Measurements from ENCODE around the gene IGFBP3. TPM values are rescaled to one million over a fixed set of nuclear protein-coding genes. Genes with fewer than 3 reads are reported as not detected.
A peak's percentile ranks its signal among the peaks of the same experiment; 100 is the strongest.

Gene IGFBP3
- total and polyA plus RNA-seq, 2 of the 13 experiments (the other 11 are each of a cell fraction or from before 2014, with no cell fraction given): 57.5 TPM; not detected in 1

DNA sequence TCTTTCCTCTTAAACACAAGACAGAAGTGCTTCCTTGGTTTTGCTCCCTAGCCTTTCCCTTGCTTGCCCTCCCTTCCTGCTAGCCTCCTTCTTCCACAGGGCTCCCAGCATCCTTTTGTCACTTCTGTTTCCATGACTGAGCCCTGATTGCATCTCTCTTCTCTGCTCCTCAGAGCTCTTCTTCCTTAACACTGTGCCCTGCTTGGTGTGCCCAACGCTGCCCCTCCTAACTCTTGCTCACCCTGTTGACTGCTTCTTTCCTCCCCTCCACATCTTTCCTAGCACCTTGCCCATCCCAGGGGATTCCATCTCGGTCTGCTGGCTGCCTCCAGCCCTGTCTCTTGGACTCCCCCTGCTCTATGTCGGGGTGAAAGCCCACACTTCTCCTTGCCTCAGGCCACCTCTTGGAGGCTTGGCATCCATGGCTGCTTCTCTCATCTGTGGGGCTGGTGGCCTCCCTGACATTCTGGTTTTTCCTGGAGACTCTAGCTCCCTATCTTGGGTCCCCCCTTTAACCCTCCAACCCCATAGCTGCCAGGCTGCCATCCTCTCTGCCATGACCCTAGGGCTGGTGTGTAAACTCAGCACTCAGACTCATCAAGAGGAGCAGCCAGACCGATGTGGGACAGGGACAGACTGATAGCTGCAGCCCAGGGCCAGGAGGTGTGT, 26.9 kb downstream of the IGFBP3 start (continued):
- TF ChIP-seq, protein P1, sequence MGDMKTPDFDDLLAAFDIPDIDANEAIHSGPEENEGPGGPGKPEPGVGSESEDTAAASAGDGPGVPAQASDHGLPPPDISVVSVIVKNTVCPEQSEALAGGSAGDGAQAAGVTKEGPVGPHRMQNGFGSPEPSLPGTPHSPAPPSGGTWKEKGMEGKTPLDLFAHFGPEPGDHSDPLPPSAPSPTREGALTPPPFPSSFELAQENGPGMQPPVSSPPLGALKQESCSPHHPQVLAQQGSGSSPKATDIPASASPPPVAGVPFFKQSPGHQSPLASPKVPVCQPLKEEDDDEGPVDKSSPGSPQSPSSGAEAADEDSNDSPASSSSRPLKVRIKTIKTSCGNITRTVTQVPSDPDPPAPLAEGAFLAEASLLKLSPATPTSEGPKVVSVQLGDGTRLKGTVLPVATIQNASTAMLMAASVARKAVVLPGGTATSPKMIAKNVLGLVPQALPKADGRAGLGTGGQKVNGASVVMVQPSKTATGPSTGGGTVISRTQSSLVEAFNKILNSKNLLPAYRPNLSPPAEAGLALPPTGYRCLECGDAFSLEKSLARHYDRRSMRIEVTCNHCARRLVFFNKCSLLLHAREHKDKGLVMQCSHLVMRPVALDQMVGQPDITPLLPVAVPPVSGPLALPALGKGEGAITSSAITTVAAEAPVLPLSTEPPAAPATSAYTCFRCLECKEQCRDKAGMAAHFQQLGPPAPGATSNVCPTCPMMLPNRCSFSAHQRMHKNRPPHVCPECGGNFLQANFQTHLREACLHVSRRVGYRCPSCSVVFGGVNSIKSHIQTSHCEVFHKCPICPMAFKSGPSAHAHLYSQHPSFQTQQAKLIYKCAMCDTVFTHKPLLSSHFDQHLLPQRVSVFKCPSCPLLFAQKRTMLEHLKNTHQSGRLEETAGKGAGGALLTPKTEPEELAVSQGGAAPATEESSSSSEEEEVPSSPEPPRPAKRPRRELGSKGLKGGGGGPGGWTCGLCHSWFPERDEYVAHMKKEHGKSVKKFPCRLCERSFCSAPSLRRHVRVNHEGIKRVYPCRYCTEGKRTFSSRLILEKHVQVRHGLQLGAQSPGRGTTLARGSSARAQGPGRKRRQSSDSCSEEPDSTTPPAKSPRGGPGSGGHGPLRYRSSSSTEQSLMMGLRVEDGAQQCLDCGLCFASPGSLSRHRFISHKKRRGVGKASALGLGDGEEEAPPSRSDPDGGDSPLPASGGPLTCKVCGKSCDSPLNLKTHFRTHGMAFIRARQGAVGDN (CRISPR knock-in tag; IDR thresholded peaks at IDR 0.05): peak; percentile 77
- 0 out of 2 replicates have a peak, but pooled peaks have one; percentile 37 for TF ChIP-seq BCL3 (CRISPR knock-in tag; IDR thresholded peaks at IDR 0.05)
- TF ChIP-seq, protein P2, sequence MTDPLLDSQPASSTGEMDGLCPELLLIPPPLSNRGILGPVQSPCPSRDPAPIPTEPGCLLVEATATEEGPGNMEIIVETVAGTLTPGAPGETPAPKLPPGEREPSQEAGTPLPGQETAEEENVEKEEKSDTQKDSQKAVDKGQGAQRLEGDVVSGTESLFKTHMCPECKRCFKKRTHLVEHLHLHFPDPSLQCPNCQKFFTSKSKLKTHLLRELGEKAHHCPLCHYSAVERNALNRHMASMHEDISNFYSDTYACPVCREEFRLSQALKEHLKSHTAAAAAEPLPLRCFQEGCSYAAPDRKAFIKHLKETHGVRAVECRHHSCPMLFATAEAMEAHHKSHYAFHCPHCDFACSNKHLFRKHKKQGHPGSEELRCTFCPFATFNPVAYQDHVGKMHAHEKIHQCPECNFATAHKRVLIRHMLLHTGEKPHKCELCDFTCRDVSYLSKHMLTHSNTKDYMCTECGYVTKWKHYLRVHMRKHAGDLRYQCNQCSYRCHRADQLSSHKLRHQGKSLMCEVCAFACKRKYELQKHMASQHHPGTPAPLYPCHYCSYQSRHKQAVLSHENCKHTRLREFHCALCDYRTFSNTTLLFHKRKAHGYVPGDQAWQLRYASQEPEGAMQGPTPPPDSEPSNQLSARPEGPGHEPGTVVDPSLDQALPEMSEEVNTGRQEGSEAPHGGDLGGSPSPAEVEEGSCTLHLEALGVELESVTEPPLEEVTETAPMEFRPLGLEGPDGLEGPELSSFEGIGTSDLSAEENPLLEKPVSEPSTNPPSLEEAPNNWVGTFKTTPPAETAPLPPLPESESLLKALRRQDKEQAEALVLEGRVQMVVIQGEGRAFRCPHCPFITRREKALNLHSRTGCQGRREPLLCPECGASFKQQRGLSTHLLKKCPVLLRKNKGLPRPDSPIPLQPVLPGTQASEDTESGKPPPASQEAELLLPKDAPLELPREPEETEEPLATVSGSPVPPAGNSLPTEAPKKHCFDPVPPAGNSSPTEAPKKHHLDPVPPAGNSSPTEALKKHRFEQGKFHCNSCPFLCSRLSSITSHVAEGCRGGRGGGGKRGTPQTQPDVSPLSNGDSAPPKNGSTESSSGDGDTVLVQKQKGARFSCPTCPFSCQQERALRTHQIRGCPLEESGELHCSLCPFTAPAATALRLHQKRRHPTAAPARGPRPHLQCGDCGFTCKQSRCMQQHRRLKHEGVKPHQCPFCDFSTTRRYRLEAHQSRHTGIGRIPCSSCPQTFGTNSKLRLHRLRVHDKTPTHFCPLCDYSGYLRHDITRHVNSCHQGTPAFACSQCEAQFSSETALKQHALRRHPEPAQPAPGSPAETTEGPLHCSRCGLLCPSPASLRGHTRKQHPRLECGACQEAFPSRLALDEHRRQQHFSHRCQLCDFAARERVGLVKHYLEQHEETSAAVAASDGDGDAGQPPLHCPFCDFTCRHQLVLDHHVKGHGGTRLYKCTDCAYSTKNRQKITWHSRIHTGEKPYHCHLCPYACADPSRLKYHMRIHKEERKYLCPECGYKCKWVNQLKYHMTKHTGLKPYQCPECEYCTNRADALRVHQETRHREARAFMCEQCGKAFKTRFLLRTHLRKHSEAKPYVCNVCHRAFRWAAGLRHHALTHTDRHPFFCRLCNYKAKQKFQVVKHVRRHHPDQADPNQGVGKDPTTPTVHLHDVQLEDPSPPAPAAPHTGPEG (CRISPR knock-in tag; IDR thresholded peaks at IDR 0.05): no peak
- no peak for TF ChIP-seq ZSCAN30 (CRISPR knock-in tag; IDR thresholded peaks at IDR 0.05)
- TF ChIP-seq MAX (IDR thresholded peaks at IDR 0.05): no peak
- 0 out of 2 replicates have a peak, but pooled peaks have one; percentile 57 for TF ChIP-seq ZNF251 (CRISPR knock-in tag; IDR thresholded peaks at IDR 0.05)
- TF ChIP-seq, protein P3, sequence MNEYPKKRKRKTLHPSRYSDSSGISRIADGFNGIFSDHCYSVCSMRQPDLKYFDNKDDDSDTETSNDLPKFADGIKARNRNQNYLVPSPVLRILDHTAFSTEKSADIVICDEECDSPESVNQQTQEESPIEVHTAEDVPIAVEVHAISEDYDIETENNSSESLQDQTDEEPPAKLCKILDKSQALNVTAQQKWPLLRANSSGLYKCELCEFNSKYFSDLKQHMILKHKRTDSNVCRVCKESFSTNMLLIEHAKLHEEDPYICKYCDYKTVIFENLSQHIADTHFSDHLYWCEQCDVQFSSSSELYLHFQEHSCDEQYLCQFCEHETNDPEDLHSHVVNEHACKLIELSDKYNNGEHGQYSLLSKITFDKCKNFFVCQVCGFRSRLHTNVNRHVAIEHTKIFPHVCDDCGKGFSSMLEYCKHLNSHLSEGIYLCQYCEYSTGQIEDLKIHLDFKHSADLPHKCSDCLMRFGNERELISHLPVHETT (CRISPR knock-in tag; conservative IDR thresholded peaks at IDR 0.05): peak; percentile 30; the same call in 1 of the 2 replicates
- TF ChIP-seq HOXA5 (CRISPR knock-in tag; IDR thresholded peaks at IDR 0.05): no peak
- no peak for TF ChIP-seq KLF6 (CRISPR knock-in tag; IDR thresholded peaks at IDR 0.05)
- peak; percentile 79; the same call in 1 of the 2 replicates for TF ChIP-seq ZNF510 (CRISPR knock-in tag; IDR thresholded peaks at IDR 0.05; ENCODE audit: low read depth)
- peak; percentile 94; the same call in 1 of the 2 replicates for TF ChIP-seq STAT6 (CRISPR knock-in tag; IDR thresholded peaks at IDR 0.05; ENCODE audit: borderline replicate concordance)
- peak; percentile 73 for TF ChIP-seq PHF21A (CRISPR knock-in tag; IDR thresholded peaks at IDR 0.05)

Data from HepG2 (cell line).